GM18909 (cell line): Measurements from ENCODE around the gene MAN2B2.
"Not testable (repeated sequence)": the region's sequence is repeated elsewhere in the genome, so short reads cannot be mapped to it uniquely, and the experiment has no call there.

Source experiments
- ATAC-seq: cut with Tn5 transposase; IDR thresholded peaks from one replicate; pipeline ENCODE4 v1.9.1; 2021; ENCODE audit warnings: mild to moderate bottlenecking; ENCODE audit not compliant: unreplicated experiment, poor library complexity

MAN2B2 gene

DNA sequence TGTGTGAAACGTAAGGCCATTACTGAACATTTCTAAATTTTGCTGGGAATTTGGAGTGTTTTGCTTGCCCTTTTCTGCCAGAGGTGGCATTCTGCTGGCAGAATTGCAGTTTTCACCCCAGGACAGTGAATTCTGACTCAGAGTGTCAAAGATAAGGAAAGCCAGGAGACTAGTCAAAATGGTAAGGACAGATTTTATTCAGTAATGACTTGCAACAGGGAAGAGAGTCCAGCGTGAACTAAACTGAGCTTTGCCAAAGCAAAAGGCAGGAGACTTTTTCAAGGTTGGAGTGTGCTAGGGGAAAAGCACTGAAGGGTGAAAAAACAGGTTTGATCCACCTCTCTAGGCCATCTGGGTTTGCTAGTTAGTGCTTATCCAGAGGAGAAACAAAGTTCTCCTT lies 84.9 kb downstream of the MAN2B2 start:
- ATAC-seq, result no peak

DNA sequence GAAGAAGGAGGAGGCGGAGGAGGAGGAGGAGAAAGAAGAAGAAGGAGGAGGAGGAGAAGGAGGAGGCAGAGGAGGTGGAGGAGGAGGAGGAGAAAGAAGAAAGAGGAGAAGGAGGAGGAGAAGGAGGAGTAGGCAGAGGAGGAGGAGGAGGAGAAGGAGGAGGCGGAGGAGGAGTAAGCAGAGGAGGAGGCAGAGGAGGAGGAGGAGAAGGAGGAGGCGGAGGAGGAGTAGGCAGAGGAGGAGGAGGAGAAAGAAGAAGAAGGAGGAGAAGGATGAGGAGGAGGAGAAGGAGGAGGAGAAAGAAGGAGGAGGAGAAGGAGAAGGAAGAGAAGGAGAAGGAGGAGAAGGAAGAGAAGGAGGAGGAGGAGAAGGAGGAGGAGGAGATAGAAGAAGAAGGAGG lies 85.4 kb downstream of the MAN2B2 start:
- no peak for ATAC-seq

DNA sequence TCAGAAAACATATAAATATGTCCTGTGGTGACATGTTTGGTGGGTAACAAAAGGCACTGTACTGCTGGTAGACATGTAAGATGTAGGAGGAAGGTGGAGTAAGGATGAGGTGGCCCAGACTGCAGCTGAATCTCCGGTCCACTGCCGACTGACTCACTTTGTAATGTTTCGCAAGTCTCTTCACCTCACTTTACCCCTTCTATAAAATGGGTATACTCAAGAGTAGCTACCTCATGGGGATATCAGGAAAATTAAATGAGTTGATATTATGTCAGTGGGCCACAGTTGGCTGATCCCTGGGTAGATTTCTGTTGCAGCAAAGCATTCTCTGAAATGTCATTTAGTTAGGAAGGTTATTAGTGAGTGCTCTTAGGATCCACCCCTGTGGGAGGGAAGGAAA lies 87.6 kb downstream of the MAN2B2 start:
- ATAC-seq, result no peak

DNA sequence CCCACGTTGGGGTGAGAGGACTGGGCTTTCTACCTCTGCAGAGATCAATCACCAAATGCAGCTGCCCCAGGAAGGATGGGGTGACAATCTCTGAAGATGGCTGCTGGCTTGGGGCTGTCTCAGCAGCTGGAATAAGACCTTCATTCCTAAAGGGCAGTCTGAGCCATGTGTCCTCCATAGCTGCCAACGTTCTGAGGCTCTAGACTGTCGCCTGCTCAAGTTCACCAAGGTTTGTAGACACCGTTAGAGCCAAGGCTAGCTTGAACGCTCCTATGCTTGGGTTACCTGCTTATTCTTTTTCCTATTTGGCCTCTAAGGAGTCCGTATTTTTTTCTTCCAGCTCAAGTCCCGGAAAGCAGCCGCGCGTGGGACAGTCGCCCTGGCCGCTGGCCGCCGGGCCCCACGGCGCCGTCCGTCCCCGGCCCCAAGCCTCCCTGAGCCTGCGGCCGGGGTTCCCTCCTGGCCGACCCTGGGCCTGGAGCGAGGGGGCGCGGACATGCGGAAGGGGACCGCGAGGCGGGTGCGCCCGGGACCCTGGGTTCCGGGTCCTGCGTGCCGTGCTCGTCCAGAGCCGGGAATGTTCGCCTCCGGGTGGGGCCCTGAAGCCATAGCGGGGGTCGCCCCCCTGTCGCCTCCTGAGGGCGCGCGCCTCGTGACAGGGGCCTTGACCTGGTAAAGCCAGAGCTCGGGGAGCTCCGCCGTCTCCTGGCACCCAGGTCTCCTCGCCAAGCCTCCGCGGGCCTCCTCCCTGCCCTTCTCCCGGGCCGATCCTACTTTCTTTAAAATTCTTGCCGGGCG lies 88.8 kb downstream of the MAN2B2 start:
- no peak for ATAC-seq

DNA sequence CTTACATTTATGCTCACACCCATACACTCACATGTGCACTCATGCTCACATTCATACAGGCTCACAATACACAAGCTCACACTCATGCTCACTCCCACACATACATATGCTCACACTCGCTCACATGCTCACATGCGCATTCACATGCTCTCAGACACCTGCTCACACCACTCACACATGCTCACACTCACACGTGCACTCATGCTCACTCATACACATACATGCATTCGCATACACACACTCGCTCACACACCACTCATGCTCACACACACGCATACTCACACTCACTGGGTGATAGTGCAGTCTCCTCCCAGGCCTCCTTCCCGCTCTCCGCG lies 90.3 kb downstream of the MAN2B2 start:
- ATAC-seq, result no peak

DNA sequence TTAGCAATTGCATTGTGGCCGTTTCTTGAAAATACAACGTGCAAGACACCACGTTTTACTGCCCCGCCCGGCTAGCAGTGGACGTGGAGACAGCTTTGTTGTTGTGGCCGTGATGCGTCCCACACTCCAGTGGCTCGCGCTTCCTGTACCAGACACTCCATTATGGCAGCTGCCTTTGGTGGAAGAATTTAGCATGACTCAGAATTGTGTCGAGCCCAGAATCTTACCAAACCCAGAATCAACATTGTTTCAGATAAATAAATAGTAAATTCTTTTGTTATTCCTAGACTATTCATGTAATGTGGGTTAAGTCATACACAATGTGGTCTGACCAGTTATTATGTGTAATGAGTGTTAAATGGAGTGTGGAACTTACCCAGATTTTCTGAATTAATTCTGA lies 93.4 kb downstream of the MAN2B2 start:
- no peak for ATAC-seq

DNA sequence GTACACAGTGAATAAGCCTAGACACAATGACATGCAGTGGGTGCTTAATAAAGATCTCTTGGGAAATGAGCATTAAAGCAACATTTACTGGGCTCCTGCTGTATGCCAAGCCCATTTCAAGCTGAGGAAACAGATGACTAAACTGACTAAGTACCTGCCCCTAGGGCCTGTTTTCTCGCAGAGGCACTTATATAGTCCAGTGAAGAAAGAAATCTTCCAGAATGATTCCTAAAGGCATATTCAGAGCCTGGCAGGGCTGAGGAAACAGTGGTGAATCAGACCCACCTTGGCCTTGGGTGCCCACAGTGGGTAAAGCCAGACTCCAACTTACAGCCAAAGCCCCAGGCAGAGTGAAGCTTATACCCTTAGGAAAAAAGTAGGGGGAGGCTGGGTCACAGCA lies 96.7 kb downstream of the MAN2B2 start:
- no peak for ATAC-seq

DNA sequence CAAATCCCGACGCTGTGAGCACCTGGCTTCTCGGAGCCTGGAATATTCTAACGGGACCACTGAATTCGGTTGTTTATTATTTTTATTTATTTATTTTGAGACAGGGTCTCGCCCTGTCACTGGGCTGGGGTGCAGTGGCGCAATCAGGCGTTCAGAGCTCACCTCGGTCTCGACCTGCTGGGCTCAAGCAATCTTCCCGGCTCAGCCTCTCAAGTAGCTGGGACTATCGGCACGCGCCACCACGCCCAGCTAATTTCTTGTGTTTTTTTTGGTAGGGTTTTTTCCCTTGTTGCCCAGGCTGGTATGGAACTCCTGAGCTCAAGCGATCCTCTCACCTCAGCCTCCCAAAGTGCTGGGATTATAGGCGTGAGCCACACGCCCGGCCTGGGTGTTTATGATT lies 97.1 kb downstream of the MAN2B2 start:
- ATAC-seq, result no peak

DNA sequence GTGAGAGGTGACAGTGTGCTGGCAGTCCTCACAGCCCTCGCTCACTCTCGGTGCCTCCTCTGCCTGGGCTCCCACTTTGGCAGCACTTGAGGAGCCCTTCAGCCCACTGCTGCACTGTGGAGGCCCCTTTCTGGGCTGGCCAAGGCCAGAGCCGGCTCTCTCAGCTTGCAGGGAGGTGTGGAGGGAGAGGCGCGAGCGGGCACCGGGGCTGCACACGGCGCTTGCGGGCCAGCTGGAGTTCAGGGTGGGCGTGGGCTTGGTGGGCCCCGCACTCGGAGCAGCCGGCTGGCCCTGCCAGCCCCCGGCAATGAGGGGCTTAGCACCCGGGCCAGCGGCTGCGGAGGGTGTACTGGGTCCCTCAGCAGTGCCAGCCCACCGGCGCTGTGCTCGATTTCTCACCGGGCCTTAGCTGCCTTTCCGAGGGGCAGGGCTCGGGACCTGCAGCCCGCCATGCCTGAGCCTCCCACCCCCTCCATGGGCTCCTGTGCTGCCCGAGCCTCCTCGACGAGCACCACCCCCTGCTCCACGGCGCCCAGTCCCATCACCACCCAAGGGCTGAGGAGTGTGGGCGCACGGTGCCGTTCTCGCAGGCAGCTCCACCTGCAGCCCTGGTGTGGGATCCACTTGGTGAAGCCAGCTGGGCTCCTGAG lies 97.7 kb downstream of the MAN2B2 start:
- not testable (repeated sequence) for ATAC-seq
